Activated naive CD4-positive, alpha-beta T cell (primary cell): ENCODE data around the gene LRCH3.

Experiments
- DNase-seq, 4 experiments: peaks; one replicate each; lab custom pipeline; 2025; lab: John Stamatoyannopoulos, UW

Gene LRCH3

GRCh38 chr3:197833930-197834715 lies 43.1 kb downstream of the LRCH3 start:
- DNase-seq, result no peak

DNA sequence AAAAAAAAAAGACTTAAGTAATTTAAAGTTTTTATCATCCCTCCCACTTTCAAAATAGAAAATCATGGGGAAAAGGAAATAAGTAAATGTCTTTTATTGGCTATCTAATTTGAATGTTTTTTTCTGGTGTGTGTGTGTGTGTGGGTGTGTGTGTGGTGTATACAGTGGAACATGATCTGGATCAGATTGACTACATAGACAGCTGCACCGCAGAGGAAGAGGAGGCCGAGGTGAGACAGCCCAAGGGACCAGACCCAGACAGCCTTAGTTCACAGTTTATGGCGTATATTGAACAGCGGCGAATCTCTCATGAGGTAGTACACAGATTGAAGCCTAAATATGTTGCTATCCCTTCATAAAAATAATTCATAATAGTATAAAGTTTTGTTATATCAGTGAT lies 44.5 kb downstream of the LRCH3 start:
- DNase-seq, result no peak

GRCh38 chr3:197836244-197836643 lies 45.2 kb downstream of the LRCH3 start:
- DNase-seq, result no peak

DNA sequence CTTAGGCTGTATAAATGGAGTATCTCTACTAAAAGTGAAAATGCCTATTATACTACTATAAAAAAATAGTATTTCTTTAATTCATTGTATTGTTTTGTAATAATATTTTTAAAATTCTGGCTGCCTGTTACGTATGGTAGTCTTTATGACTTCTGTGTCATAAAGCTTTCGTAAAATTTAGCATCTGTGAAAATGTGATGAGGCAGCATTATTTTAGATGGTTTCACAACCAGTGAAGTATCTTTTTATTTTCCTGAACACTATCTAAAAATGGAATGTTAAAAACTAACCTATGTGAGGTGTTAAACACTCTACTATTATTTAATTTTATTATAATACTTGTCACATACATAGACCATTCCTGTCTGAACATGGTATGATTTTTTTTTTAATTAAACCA lies 46.2 kb downstream of the LRCH3 start:
- no peak for DNase-seq

DNA sequence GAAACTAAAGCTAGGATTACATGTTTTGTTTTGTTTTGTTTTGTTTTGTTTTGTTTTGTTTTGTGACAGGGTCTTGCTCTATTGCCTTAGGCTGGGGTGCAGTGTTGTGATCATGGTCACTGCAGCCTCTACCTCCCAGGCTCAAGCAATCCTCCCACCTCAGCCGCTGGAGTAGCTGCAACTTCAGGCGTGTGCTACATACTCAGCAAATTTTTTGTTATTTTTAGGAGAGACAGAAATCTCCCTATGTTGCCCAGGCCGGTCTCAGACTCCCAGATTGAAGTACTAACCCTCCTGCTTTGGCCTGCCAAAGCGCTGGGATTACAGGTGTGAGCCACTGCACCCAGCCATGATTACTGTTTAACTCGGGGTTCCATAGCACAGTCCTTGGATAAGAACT lies 50.7 kb downstream of the LRCH3 start:
- DNase-seq, result no peak

DNA sequence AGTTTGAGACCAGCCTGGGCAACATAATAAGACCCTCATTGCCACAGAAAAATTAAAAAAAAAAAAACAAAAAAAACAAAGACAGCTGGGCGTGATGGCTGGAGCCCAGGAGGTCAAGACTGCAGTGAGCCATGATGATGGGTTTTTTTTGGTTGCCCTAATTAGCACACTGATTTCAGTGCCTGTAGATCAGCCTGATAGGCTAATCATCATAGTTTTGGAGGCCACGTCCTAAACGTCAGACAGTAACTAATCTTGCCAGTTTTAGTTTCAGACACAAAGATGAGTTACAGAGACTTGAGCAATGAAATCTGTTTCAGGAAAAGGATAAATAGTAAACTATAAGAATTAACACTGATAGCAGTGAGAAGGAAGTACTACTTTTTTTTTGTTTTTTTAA lies 55.4 kb downstream of the LRCH3 start:
- DNase-seq, result no peak

- no peak for DNase-seq
Observed at GRCh38 chr3:197847866-197848401, 56.9 kb downstream of the LRCH3 start.

DNA sequence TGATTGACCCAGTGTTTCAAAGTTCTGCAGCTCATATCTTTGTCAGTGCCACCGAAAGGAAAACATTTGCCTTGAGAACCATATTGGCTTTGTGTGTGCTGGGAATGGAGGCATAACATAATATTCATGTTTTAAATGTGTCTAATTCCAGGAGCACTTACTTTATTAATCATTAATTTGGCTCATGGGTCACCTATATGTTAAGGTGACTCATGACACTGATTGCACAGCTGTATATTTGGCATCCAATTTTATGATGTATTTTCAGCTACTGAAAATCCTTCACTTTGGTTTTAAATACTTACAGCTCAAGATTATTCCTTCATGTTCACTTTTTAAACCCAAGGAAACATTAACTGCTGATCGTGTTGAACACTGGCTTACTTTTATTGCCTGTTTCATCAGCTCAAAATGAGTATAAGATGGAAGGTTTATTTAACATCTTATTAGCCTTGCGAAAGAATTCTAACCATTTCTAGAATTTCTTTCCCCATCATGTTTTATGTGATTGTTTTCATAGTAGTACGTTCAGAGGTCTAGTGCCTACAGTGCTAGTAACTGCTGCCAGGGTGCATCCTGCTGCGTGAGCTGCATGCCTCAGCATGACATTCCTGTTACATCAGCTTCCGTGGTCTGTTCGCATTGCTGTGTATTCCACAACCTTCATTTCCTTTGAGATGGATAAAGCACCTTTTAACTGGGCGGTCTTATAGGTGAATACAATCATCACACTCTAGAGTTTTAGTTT lies 63.7 kb downstream of the LRCH3 start:
- DNase-seq, result no peak

DNA sequence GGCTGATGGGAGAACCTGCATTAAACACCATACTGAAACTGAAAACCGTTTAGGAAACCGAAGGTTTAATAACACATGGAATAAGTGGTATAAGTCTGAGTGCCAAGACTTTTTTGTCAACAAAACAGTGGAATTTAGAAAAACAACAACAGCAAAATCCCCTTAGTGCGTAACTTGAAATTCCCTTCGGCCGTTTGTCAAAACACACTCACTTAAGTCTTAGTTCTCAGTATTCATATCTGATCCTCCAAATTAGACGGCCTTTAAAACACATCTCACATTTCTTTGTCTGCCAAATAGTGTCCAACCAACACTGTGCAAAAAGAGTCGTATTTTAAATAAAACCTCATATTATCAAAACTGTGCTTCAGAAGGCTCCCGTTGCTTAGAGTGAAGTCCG lies 64.5 kb downstream of the LRCH3 start:
- no peak for DNase-seq

GRCh38 chr3:197856199-197856816 lies 65.3 kb downstream of the LRCH3 start:
- no peak for DNase-seq

DNA sequence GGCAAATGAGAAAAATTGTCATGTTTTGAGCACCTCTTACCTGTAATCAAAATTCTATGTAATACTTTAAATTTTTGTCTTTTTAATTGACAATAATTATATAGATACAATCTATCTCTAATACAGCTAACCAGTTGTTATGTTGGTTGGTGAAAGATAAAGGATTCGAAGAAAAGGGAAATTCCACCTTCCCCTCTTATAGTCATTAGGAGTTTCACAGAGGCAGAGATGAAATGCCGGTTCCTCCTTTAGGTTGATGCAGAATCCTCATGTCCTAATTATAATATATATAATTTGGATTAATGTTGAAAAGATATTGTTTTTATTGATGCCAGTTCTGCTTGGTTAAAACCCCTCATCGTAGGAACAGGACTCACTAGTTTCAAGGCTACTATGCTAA lies 67.1 kb downstream of the LRCH3 start:
- DNase-seq, result no peak

- no peak for DNase-seq
Observed at GRCh38 chr3:197858598-197858997, 67.5 kb downstream of the LRCH3 start.

GRCh38 chr3:197866035-197866434 lies 75.0 kb downstream of the LRCH3 start:
- no peak for DNase-seq

DNA sequence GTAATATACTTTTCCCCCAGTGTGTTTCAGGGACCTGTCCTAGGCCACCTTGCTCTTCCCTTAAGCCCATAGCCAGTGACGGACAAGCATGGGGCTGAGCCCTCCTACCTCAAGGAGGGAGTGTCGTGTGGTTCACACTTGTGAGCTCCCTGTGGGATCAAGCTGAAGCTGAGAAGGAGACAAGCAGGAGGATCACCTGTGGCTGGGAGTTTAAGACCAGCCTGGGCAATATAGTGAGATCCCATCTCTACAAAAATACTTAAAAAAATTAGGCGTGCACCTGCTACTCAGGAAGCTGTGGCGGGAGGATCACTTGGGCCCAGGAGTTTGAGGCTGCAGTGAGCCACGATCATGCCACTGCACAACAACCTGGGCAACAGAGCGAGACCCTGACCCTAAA lies 82.3 kb downstream of the LRCH3 start:
- no peak for DNase-seq

DNA sequence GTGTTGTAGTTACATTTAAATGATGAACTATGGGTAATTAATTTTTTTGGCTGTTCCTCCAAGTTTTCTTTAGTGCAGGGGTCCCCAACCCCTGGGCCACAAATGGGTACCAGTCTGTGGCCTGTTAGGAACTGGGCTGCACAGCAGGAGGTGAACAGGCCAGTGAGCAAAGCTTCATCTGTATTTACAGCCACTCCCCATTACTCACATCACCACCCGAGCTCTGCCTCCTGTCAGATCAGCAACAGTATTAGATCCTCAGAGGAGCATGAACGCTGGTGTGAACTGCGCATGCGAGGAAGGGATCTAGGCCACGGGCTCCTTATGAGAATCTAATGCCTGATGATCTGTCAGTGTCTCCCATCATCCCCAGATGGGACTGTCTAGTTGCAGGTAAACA lies 83.0 kb downstream of the LRCH3 start:
- DNase-seq, result no peak

GRCh38 chr3:197874653-197875052 lies 83.6 kb downstream of the LRCH3 start:
- no peak for DNase-seq

- no peak for DNase-seq
Observed at GRCh38 chr3:197877902-197878301, 86.8 kb downstream of the LRCH3 start.

GRCh38 chr3:197878427-197878826 lies 87.4 kb downstream of the LRCH3 start:
- DNase-seq, result no peak

GRCh38 chr3:197880491-197881269 lies 89.6 kb downstream of the LRCH3 start:
- no peak for DNase-seq

DNA sequence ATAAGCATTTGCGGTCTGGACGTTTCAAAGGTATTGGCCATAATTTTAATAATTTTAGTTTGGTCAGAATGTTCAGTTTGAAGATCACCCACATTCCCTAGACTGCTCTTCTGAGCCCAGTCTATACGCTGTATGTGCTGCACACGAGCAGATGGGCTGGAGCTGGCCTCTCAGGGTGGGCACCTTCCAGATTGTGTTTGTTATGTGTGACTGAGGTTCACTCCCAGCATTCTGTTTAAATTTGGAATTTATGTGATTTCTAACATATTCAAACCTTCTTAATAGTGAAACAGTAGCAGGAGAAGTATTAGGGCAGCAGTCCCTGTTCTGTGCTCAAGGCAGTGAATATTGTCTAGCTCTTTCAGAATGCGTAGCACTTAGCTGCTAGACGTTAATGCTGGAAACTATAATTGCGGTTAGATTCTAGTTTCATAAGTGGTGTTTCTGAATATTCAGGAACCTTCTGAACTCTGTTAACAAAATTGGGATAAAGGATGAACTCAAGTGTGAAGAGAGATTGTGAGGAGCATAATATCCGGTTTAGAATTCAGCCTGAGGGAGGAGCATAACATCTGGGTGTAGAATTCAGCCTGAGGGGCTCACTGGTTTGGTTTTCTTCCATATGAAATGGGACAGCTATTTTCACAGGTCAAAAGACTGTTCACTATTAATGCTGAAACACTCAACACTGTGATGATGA lies 90.4 kb downstream of the LRCH3 start:
- DNase-seq, result no peak

DNA sequence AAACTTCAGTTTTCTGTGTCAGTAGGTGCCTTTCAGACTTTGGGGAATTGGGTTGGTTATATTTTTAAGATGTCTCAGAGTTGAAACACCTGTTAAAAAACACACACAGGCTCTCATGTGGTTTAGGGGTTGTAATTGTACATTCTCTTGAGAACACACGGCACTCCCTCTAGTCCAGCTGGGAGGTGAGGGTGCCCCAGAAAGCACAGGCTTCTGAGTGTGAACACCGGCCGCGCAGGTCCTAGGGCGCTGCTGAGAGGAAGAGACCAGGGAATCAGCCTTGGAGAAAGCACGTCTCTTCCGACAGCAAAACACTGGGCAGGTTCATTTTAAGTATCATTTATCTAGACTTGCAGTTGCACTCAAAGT lies 90.9 kb downstream of the LRCH3 start:
- DNase-seq, result no peak

DNA sequence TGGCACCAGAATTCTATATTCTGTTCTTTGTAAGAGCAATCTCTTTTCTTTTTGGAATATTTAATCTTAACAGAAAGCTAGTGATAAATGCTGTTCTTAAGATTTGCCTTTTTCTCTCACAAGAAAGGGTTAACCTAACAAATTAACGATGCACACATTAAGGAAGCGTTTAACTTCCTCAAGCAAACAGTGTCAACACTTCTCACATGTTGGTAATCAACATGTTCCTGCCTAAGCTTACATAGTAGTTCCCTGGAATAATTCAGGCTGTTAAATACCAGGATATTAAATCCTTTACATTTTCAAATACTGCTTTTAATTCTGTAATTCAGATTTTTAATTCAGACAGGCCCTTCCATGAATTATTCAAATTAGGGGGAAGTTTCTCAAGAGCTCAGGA lies 91.5 kb downstream of the LRCH3 start:
- no peak for DNase-seq
